Fibroblast of lung (primary cell): Measurements from ENCODE around the gene AHCYL2. TPM values are rescaled to one million over a fixed set of nuclear protein-coding genes. Genes with fewer than 3 reads are reported as not detected.
"Not testable (repeated sequence)": the region's sequence is repeated elsewhere in the genome, so short reads cannot be mapped to it uniquely, and the experiment has no call there.

Experiments used
- DNase-seq, 2 donors: peaks; one replicate each; pipeline versions ENCODE4 v3.0.0 to v3.0.0-alpha.2; 2010; ENCODE audit warnings: low read depth in 2 of 2
- H2AFZ ChIP-seq: 2 replicates; pipeline ENCODE4 v1.5.1; 2012; ENCODE audit warnings: low read length, control low read depth, inconsistent platforms
- H3K27ac ChIP-seq: 2 replicates; pipeline ENCODE4 v1.5.1; 2011; ENCODE audit warnings: low read length, control low read depth; ENCODE audit not compliant: insufficient read depth
- H3K27me3 ChIP-seq: 2 replicates; pipeline ENCODE4 v1.5.1; 2011; ENCODE audit warnings: mild to moderate bottlenecking, low read length; ENCODE audit not compliant: control insufficient read depth, insufficient read depth
- H3K36me3 ChIP-seq: 2 replicates; pipeline ENCODE4 v1.5.1; 2011; ENCODE audit warnings: low read length; ENCODE audit not compliant: control insufficient read depth, insufficient read depth
- H3K4me1 ChIP-seq: 2 replicates; pipeline ENCODE4 v1.5.1; 2011; ENCODE audit warnings: low read length; ENCODE audit not compliant: control insufficient read depth, insufficient read depth; ENCODE audit errors: extremely low read depth
- H3K4me2 ChIP-seq: 2 replicates; pipeline ENCODE4 v1.5.1; 2011; ENCODE audit warnings: low read length, control low read depth; ENCODE audit not compliant: insufficient read depth; ENCODE audit errors: extremely low read depth
- H3K4me3 ChIP-seq, 4 experiments: fragments of 200-600 bp in 1 of 4; sonication (generic) in 1 of 4; replicated peaks in 1 of 4; 2 replicates each; pipeline ENCODE4 v1.5.1; 2011 to 2016; ENCODE audit warnings: low read length in 4 of 4, low read depth in 3 of 4, mild to moderate bottlenecking in 3 of 4, control low read depth in 2 of 4, inconsistent platforms in 1 of 4, mixed read lengths in 1 of 4; ENCODE audit not compliant: insufficient read depth in 1 of 4; ENCODE audit errors: control extremely low read depth in 1 of 4
- H3K79me2 ChIP-seq: 2 replicates; pipeline ENCODE4 v1.5.1; 2012; ENCODE audit warnings: mild to moderate bottlenecking, low read length, inconsistent platforms; ENCODE audit not compliant: control insufficient read depth, insufficient read depth
- H3K9ac ChIP-seq: 2 replicates; pipeline ENCODE4 v1.5.1; 2011; ENCODE audit warnings: mild to moderate bottlenecking, low read length, control low read depth; ENCODE audit not compliant: insufficient read depth
- H3K9me3 ChIP-seq: 2 replicates; pipeline ENCODE4 v1.5.1; 2012; ENCODE audit warnings: low read depth, low read length; ENCODE audit not compliant: control insufficient read depth, insufficient read depth
- H4K20me1 ChIP-seq: 2 replicates; pipeline ENCODE4 v1.5.1; 2011; ENCODE audit warnings: low read length; ENCODE audit not compliant: control insufficient read depth, insufficient read depth; ENCODE audit errors: extremely low read depth
- CTCF ChIP-seq, 2 donors: IDR thresholded peaks in 1 of 2; conservative IDR thresholded peaks in 1 of 2; 1 replicate in 1 of 2; 2 replicates in 1 of 2; pipeline ENCODE4 v1.5.1; 2011 to 2012; ENCODE audit warnings: low read length in 2 of 2, control low read depth in 1 of 2, inconsistent platforms in 1 of 2, low read depth in 1 of 2, mild to moderate bottlenecking in 1 of 2
- EZH2 ChIP-seq: IDR thresholded peaks from 2 replicates; pipeline ENCODE4 v1.5.1; 2012; ENCODE audit warnings: low read length, control low read depth, mild to moderate bottlenecking; ENCODE audit errors: missing control alignments
- polyA plus RNA-seq, 2 donors: library from polyadenylated mRNA; depleted of rRNA in 1 of 2; stranded (reverse) in 1 of 2; unstranded in 1 of 2; fragments of >200 nt; gene quantifications; 2 replicates each; pipeline ENCODE4 v1.2.1, GENCODE V29; 2011 to 2012; ENCODE audit warnings: missing spikeins in 1 of 2
- total RNA-seq: library from RNA; depleted of rRNA; stranded (reverse); fragments of >200 nt; gene quantifications from 2 replicates; pipeline ENCODE4 v1.2.1, GENCODE V29; 2014

AHCYL2 gene
- total and polyA plus RNA-seq, 2 donors (not counting 1 experiment from before 2014, with no cell fraction given), result 8.7 to 11.9 TPM

DNA sequence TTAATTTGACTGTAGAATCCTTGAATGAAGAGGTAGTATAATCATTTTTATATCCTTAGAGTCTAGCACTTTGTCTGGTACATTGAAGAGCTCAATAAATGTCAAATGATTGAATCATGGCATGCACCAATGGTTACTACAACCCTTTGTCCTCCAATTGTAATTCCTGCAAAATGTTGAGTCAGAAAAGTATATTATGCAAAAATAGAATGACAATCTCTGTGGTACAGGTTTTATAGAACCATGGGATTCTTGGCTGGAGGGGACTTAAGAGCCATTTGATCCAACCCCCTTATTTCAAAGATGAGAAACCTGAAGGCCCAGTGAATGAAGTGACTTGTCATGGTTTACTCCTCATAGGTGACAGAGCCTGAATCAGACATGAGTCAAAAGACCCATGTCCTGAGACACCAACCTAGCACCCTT is 246.6 kb downstream of the AHCYL2 start:
- Histone ChIP-seq H2AFZ (no peak overlapping the region), H4K20me1 (no peaks in the 10 kb centered on the region), H3K79me2 (no peaks in the 10 kb centered on the region), H3K27me3 (no peaks in the 10 kb centered on the region), H3K27ac (no peak overlapping the region), H3K36me3 (no peaks in the 10 kb centered on the region), H3K4me3 (no peak overlapping the region), H3K4me1 (no peaks in the 10 kb centered on the region), H3K9me3 (no peaks in the 10 kb centered on the region), H3K4me2 (no peak overlapping the region), H3K9ac (no peak overlapping the region)
- DNase-seq, result no peak
- TF ChIP-seq CTCF (conservative IDR thresholded peaks at IDR 0.05 in 1 of 2, IDR thresholded peaks at IDR 0.05 in 1 of 2; ENCODE audit: low read depth in 1 of 2, low read length in 2 of 2), result no peak
- TF ChIP-seq EZH2, result no peak

GRCh38 chr7:129475931-129476330 is 251.1 kb downstream of the AHCYL2 start:
- H2AFZ ChIP-seq, H3K9me3 ChIP-seq, H3K79me2 ChIP-seq, H3K9ac ChIP-seq, H3K4me3 ChIP-seq, H3K27me3 ChIP-seq, H3K4me1 ChIP-seq, H4K20me1 ChIP-seq, DNase-seq, H3K36me3 ChIP-seq, H3K27ac ChIP-seq, H3K4me2 ChIP-seq: not testable (repeated sequence)

DNA sequence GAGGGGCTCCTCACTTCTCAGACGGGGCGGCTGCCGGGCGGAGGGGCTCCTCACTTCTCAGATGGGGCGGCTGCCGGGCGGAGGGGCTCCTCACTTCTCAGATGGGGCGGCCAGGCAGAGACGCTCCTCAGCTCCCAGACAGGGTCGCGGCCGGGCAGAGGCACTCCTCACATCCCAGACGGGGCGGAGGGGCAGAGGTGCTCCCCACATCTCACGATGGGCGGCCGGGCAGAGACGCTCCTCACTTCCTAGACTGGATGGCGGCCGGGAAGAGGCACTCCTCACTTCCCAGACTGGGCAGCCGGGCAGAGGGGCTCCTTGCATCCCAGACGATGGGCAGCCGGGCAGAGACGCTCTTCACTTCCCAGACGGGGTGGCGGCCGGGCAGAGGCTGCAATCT is 251.6 kb downstream of the AHCYL2 start:
- not testable (repeated sequence) for H3K4me1 ChIP-seq, H3K9me3 ChIP-seq, H3K27me3 ChIP-seq, H3K4me3 ChIP-seq, H3K36me3 ChIP-seq, H3K27ac ChIP-seq, H3K79me2 ChIP-seq, H4K20me1 ChIP-seq, H3K9ac ChIP-seq, H3K4me2 ChIP-seq, DNase-seq, H2AFZ ChIP-seq

Other genes with a start within 250 kb of the AHCYL2 start
- 55.0 and 73.5 TPM in 2 replicates for gene TNPO3, start 169.9 kb upstream of the AHCYL2 start, total RNA-seq
- gene TNPO3, start 169.9 kb upstream of the AHCYL2 start, polyA plus RNA-seq, result 39.1 and 47.7 TPM in 2 replicates
- 0.17 and 0.77 TPM in 2 replicates for gene TSPAN33, start 80.3 kb upstream of the AHCYL2 start, total RNA-seq
- 0.25 and 0.36 TPM in 2 replicates for gene TSPAN33, start 80.3 kb upstream of the AHCYL2 start, polyA plus RNA-seq
- gene SMO, start 36.4 kb upstream of the AHCYL2 start, total RNA-seq, result 12.6 and 23.6 TPM in 2 replicates
- gene SMO, start 36.4 kb upstream of the AHCYL2 start, polyA plus RNA-seq, result 4.5 and 6.4 TPM in 2 replicates
- gene STRIP2, start 209.4 kb downstream of the AHCYL2 start, total RNA-seq, result 4.9 and 10.9 TPM in 2 replicates
- gene STRIP2, start 209.4 kb downstream of the AHCYL2 start, polyA plus RNA-seq, result 1.9 and 5.3 TPM in 2 replicates